Esophagus squamous epithelium (tissue), 4 donors: ENCODE measurements around the gene LFNG.

Experiments used
- POLR2A ChIP-seq, 4 donors: fragments of 450-650 bp; IDR thresholded peaks; one replicate each; pipeline ENCODE4 v1.6.1; 2017; ENCODE audit warnings: antibody characterized with exemption in 4 of 4, mild to moderate bottlenecking in 4 of 4, moderate library complexity in 3 of 4
- TF ChIP-seq, protein P1 (sequence below), 6 experiments: fragments of 450-650 bp in 4 of 6; fragments of 200-600 bp in 2 of 6; sonication (generic) in 2 of 6; IDR thresholded peaks; one replicate each; pipeline ENCODE4 v1.5.1; 2016 to 2019; ENCODE audit warnings: antibody characterized with exemption in 6 of 6, mild to moderate bottlenecking in 4 of 6, moderate library complexity in 4 of 6

DNA sequence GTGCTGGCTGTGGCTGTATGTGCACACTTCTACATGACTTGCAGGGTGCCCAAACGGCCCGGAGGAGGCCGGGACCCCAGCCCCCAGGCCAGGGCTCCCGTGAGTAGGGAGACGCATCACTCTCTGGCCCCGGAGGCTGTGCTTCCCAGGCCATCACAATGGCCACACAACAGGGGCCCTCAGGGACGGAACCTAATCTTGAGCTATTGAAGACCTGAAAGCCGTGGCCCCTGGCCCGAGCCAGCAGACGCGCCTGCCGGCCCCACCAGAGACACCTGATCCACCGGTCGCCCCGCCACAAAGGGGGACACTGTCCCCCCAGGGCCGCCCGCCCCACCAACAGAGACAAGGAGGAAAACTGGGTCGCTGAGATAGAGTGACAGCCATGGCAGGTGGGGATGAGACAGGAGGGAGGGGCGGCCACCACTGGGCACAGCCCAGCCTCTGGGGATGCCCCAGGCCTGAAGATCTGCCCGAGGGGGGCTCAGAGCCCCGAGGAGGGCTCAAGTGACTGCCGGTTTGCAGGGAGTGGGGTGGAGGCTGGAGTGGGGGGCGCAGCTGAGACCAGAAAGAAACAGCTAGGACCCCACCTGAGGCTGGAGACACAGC, 10.2 kb upstream of the LFNG start:
- TF ChIP-seq, protein P1, sequence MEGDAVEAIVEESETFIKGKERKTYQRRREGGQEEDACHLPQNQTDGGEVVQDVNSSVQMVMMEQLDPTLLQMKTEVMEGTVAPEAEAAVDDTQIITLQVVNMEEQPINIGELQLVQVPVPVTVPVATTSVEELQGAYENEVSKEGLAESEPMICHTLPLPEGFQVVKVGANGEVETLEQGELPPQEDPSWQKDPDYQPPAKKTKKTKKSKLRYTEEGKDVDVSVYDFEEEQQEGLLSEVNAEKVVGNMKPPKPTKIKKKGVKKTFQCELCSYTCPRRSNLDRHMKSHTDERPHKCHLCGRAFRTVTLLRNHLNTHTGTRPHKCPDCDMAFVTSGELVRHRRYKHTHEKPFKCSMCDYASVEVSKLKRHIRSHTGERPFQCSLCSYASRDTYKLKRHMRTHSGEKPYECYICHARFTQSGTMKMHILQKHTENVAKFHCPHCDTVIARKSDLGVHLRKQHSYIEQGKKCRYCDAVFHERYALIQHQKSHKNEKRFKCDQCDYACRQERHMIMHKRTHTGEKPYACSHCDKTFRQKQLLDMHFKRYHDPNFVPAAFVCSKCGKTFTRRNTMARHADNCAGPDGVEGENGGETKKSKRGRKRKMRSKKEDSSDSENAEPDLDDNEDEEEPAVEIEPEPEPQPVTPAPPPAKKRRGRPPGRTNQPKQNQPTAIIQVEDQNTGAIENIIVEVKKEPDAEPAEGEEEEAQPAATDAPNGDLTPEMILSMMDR (IDR thresholded peaks at IDR 0.05), result no peak
- no peak for TF ChIP-seq POLR2A (IDR thresholded peaks at IDR 0.05)
